HepG2 (cell line): ENCODE results near the gene MICOS13. TPM values are rescaled to one million over a fixed set of nuclear protein-coding genes. Genes with fewer than 3 reads are reported as not detected.
A peak's percentile ranks its signal among the peaks of the same experiment; 100 is the strongest.

Source experiments
- ISL2 ChIP-seq: sonication (generic); formaldehyde crosslinking; IDR thresholded peaks from 2 replicates; pipeline ENCODE4 v1.5.0; 2020; ENCODE audit warnings: missing genetic modification reagents
- MTA3 ChIP-seq: sonication (generic); formaldehyde crosslinking; IDR thresholded peaks from 2 replicates; pipeline ENCODE4 v1.4.0; 2020; ENCODE audit warnings: missing genetic modification reagents
- NFKB2 ChIP-seq: sonication (generic); formaldehyde crosslinking; IDR thresholded peaks from 2 replicates; pipeline ENCODE4 v1.4.0; 2020; ENCODE audit warnings: missing genetic modification reagents, borderline replicate concordance
- NFYC ChIP-seq: IDR thresholded peaks from 2 replicates; pipeline ENCODE4 v1.6.1; 2016; ENCODE audit warnings: missing genetic modification reagents, missing compliant biosample characterization
- RFXAP ChIP-seq: sonication (generic); formaldehyde crosslinking; IDR thresholded peaks from 2 replicates; pipeline ENCODE4 v1.4.0; 2020; ENCODE audit warnings: missing genetic modification reagents, borderline replicate concordance
- RXRB ChIP-seq: IDR thresholded peaks from 2 replicates; pipeline ENCODE4 v1.6.1; 2016; ENCODE audit warnings: borderline replicate concordance, missing genetic modification reagents, missing compliant biosample characterization
- SMARCE1 ChIP-seq: fragments of 450-650 bp; IDR thresholded peaks from 2 replicates; pipeline ENCODE4 v1.6.1; 2017; ENCODE audit warnings: borderline replicate concordance
- ZNF749 ChIP-seq: sonication (generic); formaldehyde crosslinking; IDR thresholded peaks from 2 replicates; pipeline ENCODE4 v1.8.0; 2022; ENCODE audit warnings: mild to moderate bottlenecking, missing genetic modification reagents, moderate library complexity, borderline replicate concordance
- ZNF75D ChIP-seq: sonication (generic); formaldehyde crosslinking; IDR thresholded peaks from 2 replicates; pipeline ENCODE4 v1.8.1; 2023; ENCODE audit warnings: missing genetic modification reagents, mild to moderate bottlenecking, borderline replicate concordance
- ZNF777 ChIP-seq: sonication (generic); formaldehyde crosslinking; IDR thresholded peaks from 2 replicates; pipeline ENCODE4 v1.4.0; 2020; ENCODE audit warnings: missing genetic modification reagents
- polyA plus RNA-seq, 8 experiments: library from polyadenylated mRNA; depleted of rRNA in 3 of 8; stranded (reverse) in 7 of 8; unstranded in 1 of 8; fragments of >200 nt; fragmentation: Illumina TruSeq in 4 of 8; extraction: Trizol in 4 of 8; gene quantifications; 2 replicates each; pipeline versions ENCODE4 v1.2.1 to v1.2.3, GENCODE V29; 2011 to 2016; ENCODE audit warnings: low read depth in 4 of 8, missing spikeins in 1 of 8, mixed read lengths in 1 of 8; ENCODE audit not compliant: insufficient read depth in 1 of 8
- total RNA-seq, 5 experiments: library from RNA; depleted of rRNA; stranded (reverse); fragments of >200 nt; fragmentation: Illumina TruSeq; extraction: Trizol; gene quantifications; 2 replicates each; pipeline ENCODE4 v1.2.3, GENCODE V29; 2016; ENCODE audit warnings: low read depth in 1 of 5
- TF ChIP-seq, protein P1 (sequence below): sonication (generic); formaldehyde crosslinking; IDR thresholded peaks from 2 replicates; pipeline ENCODE4 v1.4.0; 2020; ENCODE audit warnings: missing genetic modification reagents
- TF ChIP-seq, protein P2 (sequence below): sonication (generic); formaldehyde crosslinking; IDR thresholded peaks from 2 replicates; pipeline ENCODE4 v1.9.0; 2021; ENCODE audit warnings: missing genetic modification reagents, borderline replicate concordance
- TF ChIP-seq, protein P3 (sequence below): sonication (generic); formaldehyde crosslinking; IDR thresholded peaks from 2 replicates; pipeline ENCODE4 v1.5.0; 2020; ENCODE audit warnings: mild to moderate bottlenecking, missing genetic modification reagents, moderate library complexity
- TF ChIP-seq, protein P4 (sequence below): sonication (generic); formaldehyde crosslinking; IDR thresholded peaks from 2 replicates; pipeline ENCODE4 v1.5.0; 2020; ENCODE audit warnings: mild to moderate bottlenecking, missing genetic modification reagents
- TF ChIP-seq, protein P5 (sequence below): sonication (generic); formaldehyde crosslinking; IDR thresholded peaks from 2 replicates; pipeline ENCODE4 v1.4.0; 2020; ENCODE audit warnings: missing genetic modification reagents
- TF ChIP-seq, protein P6 (sequence below): sonication (generic); formaldehyde crosslinking; IDR thresholded peaks from 2 replicates; pipeline ENCODE4 v1.4.0; 2020; ENCODE audit warnings: mild to moderate bottlenecking, missing genetic modification reagents

MICOS13 gene
- total and polyA plus RNA-seq, 2 of the 13 experiments (the other 11 are each of a cell fraction or from before 2014, with no cell fraction given): 28.8 to 35.4 TPM

DNA sequence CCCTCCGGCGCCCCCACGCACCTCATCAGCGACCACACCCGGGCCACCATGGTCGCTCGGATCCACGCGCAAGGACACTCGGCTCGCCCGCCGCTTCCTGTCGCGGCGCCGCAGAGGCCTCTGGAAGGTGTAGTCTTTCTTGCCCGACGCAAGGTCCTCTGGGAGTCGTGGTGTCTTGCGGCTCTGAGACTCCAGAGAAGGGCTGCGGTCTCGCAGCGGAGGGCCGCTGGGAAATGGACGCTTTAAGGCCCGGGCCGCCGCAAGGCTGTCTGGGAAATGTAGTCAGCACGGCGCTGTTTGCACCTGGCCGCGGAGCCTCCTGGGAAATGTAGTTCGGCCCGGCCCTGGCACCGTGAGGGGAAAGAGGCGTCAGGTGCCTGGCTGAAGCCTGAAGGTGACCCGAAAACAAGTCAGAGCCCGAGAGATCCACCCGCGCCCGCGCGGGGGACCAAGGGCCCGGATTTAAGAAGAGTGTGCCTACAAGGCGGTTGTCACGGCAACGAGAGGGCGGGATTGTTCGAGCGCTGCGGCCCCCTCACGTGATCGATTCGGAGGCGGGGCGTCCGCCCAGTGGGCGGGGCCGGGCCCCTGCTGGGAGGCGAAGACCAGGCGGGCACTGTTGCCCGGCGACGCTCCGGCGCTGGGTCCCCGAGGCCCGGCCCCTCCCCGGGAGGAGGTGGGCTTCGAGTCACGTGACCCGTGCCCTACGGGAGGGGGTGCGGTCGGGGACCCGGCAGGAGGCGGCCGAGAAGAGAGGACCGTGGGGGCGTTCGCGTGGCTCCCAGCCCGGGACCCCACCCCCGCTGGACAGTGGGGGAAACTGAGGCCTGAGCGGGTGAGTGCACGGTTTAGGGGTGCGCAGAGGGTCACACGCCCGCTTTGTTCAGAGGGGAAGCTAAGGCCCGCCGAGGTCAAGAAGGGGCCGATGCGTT lies at the start of gene MICOS13, which contains the start of gene HSD11B1L (continued):
- no peak for TF ChIP-seq MTA3 (CRISPR knock-in tag)
- TF ChIP-seq, protein P1, sequence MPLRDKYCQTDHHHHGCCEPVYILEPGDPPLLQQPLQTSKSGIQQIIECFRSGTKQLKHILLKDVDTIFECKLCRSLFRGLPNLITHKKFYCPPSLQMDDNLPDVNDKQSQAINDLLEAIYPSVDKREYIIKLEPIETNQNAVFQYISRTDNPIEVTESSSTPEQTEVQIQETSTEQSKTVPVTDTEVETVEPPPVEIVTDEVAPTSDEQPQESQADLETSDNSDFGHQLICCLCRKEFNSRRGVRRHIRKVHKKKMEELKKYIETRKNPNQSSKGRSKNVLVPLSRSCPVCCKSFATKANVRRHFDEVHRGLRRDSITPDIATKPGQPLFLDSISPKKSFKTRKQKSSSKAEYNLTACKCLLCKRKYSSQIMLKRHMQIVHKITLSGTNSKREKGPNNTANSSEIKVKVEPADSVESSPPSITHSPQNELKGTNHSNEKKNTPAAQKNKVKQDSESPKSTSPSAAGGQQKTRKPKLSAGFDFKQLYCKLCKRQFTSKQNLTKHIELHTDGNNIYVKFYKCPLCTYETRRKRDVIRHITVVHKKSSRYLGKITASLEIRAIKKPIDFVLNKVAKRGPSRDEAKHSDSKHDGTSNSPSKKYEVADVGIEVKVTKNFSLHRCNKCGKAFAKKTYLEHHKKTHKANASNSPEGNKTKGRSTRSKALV (CRISPR knock-in tag): no peak; the same call in 1 of the 2 replicates
- peak; percentile 37; the same call in 1 of the 2 replicates for TF ChIP-seq NFYC (CRISPR knock-in tag)
- TF ChIP-seq ZNF75D (CRISPR knock-in tag): no peak
- TF ChIP-seq ZNF777 (CRISPR knock-in tag): no peak
- TF ChIP-seq, protein P2, sequence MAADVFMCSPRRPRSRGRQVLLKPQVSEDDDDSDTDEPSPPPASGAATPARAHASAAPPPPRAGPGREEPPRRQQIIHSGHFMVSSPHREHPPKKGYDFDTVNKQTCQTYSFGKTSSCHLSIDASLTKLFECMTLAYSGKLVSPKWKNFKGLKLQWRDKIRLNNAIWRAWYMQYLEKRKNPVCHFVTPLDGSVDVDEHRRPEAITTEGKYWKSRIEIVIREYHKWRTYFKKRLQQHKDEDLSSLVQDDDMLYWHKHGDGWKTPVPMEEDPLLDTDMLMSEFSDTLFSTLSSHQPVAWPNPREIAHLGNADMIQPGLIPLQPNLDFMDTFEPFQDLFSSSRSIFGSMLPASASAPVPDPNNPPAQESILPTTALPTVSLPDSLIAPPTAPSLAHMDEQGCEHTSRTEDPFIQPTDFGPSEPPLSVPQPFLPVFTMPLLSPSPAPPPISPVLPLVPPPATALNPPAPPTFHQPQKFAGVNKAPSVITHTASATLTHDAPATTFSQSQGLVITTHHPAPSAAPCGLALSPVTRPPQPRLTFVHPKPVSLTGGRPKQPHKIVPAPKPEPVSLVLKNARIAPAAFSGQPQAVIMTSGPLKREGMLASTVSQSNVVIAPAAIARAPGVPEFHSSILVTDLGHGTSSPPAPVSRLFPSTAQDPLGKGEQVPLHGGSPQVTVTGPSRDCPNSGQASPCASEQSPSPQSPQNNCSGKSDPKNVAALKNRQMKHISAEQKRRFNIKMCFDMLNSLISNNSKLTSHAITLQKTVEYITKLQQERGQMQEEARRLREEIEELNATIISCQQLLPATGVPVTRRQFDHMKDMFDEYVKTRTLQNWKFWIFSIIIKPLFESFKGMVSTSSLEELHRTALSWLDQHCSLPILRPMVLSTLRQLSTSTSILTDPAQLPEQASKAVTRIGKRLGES (CRISPR knock-in tag): no peak
- TF ChIP-seq, protein P3, sequence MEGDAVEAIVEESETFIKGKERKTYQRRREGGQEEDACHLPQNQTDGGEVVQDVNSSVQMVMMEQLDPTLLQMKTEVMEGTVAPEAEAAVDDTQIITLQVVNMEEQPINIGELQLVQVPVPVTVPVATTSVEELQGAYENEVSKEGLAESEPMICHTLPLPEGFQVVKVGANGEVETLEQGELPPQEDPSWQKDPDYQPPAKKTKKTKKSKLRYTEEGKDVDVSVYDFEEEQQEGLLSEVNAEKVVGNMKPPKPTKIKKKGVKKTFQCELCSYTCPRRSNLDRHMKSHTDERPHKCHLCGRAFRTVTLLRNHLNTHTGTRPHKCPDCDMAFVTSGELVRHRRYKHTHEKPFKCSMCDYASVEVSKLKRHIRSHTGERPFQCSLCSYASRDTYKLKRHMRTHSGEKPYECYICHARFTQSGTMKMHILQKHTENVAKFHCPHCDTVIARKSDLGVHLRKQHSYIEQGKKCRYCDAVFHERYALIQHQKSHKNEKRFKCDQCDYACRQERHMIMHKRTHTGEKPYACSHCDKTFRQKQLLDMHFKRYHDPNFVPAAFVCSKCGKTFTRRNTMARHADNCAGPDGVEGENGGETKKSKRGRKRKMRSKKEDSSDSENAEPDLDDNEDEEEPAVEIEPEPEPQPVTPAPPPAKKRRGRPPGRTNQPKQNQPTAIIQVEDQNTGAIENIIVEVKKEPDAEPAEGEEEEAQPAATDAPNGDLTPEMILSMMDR (CRISPR knock-in tag): peak; percentile 19; the same call in 1 of the 2 replicates
- no peak for TF ChIP-seq SMARCE1
- TF ChIP-seq, protein P4, sequence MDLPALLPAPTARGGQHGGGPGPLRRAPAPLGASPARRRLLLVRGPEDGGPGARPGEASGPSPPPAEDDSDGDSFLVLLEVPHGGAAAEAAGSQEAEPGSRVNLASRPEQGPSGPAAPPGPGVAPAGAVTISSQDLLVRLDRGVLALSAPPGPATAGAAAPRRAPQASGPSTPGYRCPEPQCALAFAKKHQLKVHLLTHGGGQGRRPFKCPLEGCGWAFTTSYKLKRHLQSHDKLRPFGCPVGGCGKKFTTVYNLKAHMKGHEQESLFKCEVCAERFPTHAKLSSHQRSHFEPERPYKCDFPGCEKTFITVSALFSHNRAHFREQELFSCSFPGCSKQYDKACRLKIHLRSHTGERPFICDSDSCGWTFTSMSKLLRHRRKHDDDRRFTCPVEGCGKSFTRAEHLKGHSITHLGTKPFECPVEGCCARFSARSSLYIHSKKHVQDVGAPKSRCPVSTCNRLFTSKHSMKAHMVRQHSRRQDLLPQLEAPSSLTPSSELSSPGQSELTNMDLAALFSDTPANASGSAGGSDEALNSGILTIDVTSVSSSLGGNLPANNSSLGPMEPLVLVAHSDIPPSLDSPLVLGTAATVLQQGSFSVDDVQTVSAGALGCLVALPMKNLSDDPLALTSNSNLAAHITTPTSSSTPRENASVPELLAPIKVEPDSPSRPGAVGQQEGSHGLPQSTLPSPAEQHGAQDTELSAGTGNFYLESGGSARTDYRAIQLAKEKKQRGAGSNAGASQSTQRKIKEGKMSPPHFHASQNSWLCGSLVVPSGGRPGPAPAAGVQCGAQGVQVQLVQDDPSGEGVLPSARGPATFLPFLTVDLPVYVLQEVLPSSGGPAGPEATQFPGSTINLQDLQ (CRISPR knock-in tag): no peak
- no peak; the same call in 1 of the 2 replicates for TF ChIP-seq ZNF749 (CRISPR knock-in tag)
- peak; percentile 27; the same call in 1 of the 2 replicates for TF ChIP-seq RXRB (CRISPR knock-in tag)
- TF ChIP-seq NFKB2 (CRISPR knock-in tag): no peak; the same call in 1 of the 2 replicates
- TF ChIP-seq, protein P5, sequence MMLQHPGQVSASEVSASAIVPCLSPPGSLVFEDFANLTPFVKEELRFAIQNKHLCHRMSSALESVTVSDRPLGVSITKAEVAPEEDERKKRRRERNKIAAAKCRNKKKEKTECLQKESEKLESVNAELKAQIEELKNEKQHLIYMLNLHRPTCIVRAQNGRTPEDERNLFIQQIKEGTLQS (CRISPR knock-in tag): no peak
- TF ChIP-seq ISL2: no peak; the same call in 1 of the 2 replicates
- TF ChIP-seq RFXAP (CRISPR knock-in tag): 0 out of 2 replicates have a peak, but pooled peaks have one; percentile 33
- TF ChIP-seq, protein P6, sequence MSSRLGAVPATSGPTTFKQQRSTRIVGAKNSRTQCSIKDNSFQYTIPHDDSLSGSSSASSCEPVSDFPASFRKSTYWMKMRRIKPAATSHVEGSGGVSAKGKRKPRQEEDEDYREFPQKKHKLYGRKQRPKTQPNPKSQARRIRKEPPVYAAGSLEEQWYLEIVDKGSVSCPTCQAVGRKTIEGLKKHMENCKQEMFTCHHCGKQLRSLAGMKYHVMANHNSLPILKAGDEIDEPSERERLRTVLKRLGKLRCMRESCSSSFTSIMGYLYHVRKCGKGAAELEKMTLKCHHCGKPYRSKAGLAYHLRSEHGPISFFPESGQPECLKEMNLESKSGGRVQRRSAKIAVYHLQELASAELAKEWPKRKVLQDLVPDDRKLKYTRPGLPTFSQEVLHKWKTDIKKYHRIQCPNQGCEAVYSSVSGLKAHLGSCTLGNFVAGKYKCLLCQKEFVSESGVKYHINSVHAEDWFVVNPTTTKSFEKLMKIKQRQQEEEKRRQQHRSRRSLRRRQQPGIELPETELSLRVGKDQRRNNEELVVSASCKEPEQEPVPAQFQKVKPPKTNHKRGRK (CRISPR knock-in tag): no peak
